ENCODE data around the gene HGFAC. TPM values are rescaled to one million over a fixed set of nuclear protein-coding genes. Genes with fewer than 3 reads are reported as not detected.

Gene HGFAC
- total RNA-seq, 2 experiments from 2014 or later = not detected

DNA sequence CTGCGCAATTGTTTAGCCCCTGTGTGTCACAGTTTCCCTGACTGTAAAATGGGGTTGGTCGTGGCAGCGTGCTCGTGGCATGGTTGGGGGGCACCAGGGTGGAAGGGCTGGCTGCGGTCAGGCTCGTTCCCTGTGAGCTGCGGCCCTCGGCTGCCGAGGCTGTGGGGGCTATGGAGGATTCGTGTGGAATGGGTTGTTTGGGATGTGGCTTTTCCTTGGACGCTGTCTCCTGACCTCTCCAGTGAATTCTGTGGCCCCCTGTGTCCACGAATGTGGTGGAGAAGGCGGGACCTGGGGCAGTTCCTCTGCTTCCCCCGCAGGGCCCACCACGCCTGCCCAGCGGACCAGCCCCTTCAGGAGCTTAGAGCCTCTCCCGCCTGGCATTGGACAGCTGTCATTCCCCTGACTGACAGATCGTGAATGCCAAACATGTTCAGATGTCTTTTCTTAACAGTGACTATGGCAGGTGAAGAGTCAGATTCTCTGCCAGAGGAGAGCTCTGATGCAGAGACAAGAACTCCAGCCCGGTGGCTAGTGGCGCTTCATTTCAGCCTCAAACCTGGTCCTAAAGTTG is 17.2 kb upstream of the HGFAC start:
- POLR2A ChIA-PET = no interaction called here
- DNase-seq = no peak
- H3K9me3 Mint-ChIP-seq = no peaks in the 10 kb centered on the region
- no peak overlapping the region for H3K27ac Mint-ChIP-seq
- no peaks in the 10 kb centered on the region for H3K4me1 Mint-ChIP-seq
- H3K36me3 Mint-ChIP-seq = no peaks in the 10 kb centered on the region
- no peak overlapping the region for H3K4me3 Mint-ChIP-seq
- ATAC-seq (ENCODE audit: low read depth) = no peak
- no peaks in the 10 kb centered on the region for H3K27me3 Mint-ChIP-seq

DNA sequence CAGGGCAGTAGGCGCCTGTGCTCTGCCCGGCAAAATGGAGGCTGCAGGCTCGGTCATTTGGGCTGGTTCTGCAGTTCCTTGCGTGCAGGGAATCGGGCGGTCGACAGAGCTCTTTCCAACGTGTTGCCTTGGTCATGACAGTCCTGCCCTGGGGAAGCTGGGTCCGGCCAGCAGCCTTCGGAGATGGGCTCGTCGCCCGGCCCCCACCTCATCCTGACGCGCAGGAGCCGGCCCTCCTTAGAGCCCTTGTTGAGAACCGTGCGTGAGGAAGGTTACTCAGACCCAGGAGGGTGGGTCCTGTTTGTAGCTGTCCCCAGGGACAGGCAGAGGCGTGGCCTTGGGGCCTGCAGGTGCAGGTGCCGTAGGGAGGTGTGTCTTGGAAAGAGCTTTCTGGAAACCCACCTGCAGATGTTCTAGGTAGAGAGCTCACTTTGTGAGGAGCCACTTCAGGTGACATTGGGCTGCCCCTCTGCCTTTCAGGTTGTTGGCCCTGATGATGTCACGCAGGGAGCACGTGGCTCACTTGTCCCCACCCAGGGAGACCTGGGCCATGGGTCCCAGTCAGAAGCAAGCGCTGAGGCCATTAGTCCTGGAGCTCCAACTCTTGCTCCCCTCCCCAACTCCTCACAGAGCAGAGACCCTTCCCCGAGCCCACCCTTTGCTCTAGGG is 15.2 kb upstream of the HGFAC start:
- H3K36me3 Mint-ChIP-seq = no peaks in the 10 kb centered on the region
- H3K4me1 Mint-ChIP-seq = no peaks in the 10 kb centered on the region
- H3K9me3 Mint-ChIP-seq = no peaks in the 10 kb centered on the region
- no peaks in the 10 kb centered on the region for H3K27me3 Mint-ChIP-seq
- ATAC-seq (ENCODE audit: low read depth) = no peak
- H3K4me3 Mint-ChIP-seq = no peak overlapping the region
- no peak for DNase-seq
- no peak overlapping the region for H3K27ac Mint-ChIP-seq
- POLR2A ChIA-PET = no interaction called here

DNA sequence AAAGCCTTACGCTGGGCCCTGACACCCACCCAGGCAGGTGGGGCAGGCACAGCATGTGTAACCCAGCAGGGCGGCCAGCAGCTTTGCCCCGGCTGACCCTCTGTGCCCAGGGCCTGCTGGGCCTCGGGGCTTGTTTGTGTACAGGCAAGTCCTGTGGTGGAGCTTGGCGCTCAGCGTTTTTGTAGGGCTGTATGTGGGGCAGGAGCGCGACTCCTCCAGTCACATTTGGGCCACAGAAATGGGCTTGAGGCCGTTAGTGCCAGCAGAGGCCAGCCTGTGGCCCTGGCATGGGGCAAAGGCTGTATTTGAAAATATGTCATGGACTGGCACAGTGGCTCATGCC is 14.7 kb upstream of the HGFAC start:
- H3K36me3 Mint-ChIP-seq = no peaks in the 10 kb centered on the region
- H3K9me3 Mint-ChIP-seq = no peaks in the 10 kb centered on the region
- no peaks in the 10 kb centered on the region for H3K4me1 Mint-ChIP-seq
- no peaks in the 10 kb centered on the region for H3K27me3 Mint-ChIP-seq
- H3K4me3 Mint-ChIP-seq = no peak overlapping the region
- DNase-seq (no peak), ATAC-seq (ENCODE audit: low read depth) (no peak)
- POLR2A ChIA-PET = no interaction called here
- H3K27ac Mint-ChIP-seq = no peak overlapping the region

DNA sequence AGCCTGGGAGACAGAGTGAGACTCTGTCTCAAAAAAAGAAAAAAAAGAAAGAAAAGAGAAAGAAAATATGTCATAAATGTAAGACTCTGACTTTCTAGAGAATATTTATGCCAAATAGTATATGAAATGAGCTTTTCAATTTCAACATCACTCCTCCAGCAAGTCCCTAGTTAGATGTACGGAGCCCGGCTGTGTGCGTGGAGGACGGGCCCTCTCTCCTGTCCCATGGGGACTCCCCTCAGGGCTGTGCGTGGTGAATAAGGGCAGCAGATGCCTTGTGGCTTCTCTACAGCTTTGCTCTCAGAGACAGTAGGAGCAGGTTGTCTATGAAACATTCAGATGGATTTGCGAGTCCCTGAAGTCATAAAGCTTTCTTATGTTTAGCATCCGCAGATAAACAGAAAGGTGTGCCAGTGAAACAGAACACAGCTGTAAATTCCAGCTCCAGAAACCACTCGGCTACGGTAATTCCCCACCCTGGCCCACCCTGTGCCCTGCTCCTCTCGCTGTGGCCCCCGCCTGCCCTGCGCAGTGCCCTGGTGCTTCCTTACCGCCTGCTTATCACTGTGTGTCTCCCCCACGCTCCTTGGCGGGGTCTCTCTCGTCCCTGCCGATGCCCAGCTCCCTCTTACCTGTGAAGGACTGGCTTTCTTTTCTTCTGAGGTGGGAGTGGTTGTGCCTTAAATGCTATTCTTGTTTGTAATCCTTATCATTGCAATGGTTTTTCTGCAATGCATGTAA is 13.9 kb upstream of the HGFAC start:
- ATAC-seq (ENCODE audit: low read depth) (no peak), DNase-seq (no peak)
- Mint-ChIP-seq H3K4me1 (no peaks in the 10 kb centered on the region), H3K4me3 (no peak overlapping the region), H3K36me3 (no peaks in the 10 kb centered on the region), H3K9me3 (no peaks in the 10 kb centered on the region), H3K27ac (no peak overlapping the region), H3K27me3 (no peaks in the 10 kb centered on the region)
- POLR2A ChIA-PET = interaction anchor here (0.9 kb wide), 1 partner anchor 9 kb away, joined by 3 read pairs; no protein-coding TSS in a partner anchor

DNA sequence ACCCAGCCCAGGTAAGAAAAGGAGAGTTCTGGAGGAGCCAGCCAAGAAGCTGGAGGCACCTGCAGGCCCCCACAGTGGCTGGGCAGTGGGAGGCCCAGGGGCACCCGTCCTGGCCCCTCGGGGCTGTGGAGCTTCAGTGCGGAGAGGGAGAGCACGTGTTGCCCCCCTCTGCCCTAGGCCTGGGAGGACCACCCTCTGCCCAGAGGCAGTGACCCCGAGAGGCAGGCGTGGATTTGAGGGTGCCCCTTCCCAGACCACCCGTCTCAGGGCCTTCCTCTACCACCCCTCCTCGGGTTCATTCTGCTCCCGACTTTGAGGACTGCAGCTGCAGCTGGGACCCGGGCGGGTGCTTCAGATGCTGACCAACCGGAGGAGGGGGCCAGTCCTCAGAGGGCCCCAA is 12.1 kb upstream of the HGFAC start:
- DNase-seq (no peak), ATAC-seq (ENCODE audit: low read depth) (no peak)
- Mint-ChIP-seq H3K4me3 (no peak overlapping the region), H3K27ac (no peak overlapping the region), H3K9me3 (no peaks in the 10 kb centered on the region), H3K4me1 (no peaks in the 10 kb centered on the region), H3K36me3 (no peaks in the 10 kb centered on the region), H3K27me3 (no peaks in the 10 kb centered on the region)
- POLR2A ChIA-PET = interaction anchor here (0.5 kb wide), 1 partner anchor 11 kb away, joined by 4 read pairs; no protein-coding TSS in a partner anchor

DNA sequence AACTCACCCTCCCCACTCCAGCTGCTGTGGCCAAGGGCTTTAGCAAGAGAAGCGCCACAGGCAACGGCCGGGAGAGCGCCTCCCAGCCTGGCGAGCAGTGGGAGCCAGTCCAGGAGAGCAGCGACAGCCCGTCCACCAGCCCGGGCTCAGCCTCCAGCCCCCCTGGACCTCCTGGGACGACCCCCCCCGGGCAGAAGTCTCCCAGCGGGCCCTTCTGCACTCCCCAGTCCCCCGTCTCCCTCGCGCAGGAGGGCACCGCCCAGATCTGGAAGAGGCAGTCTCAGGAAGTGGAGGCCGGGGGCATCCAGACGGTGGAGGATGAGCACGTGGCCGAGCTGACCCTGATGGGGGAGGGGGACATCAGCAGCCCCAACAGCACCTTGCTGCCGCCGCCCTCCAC is 11.2 kb upstream of the HGFAC start:
- no peak overlapping the region for H3K4me3 Mint-ChIP-seq
- no peaks in the 10 kb centered on the region for H3K27me3 Mint-ChIP-seq
- no peaks in the 10 kb centered on the region for H3K36me3 Mint-ChIP-seq
- H3K9me3 Mint-ChIP-seq = no peaks in the 10 kb centered on the region
- ATAC-seq (ENCODE audit: low read depth) (no peak), DNase-seq (no peak)
- H3K4me1 Mint-ChIP-seq = no peaks in the 10 kb centered on the region
- POLR2A ChIA-PET = no interaction called here
- no peak overlapping the region for H3K27ac Mint-ChIP-seq

DNA sequence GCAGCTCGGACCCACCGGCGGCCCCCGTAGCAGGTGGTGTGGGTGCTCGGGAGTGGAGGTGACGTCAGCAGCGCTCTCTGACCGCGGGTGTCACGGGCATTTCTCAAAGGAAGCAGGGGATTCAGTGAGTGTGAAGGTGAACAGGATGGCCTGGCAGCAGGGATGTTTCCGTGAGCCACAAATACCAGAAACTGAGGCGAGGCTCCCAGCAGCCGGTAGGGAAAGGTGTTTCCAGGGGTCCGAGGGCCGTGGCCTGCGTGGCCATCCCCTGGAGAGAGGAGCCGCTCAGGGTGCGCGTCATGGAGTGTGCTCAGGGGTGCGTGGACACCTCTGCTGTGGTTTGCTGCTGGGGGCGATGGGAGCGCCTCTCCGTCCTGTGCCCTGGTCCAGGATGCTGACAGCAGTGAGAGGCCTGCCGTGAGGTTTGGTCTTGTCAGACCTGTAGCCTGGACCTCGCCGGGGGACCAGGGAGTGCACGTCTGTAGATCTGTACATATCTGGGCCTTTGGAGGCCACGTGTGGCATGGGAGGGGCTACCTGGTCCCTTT is 10.2 kb upstream of the HGFAC start:
- H3K27ac Mint-ChIP-seq = no peak overlapping the region
- H3K4me3 Mint-ChIP-seq = no peak overlapping the region
- POLR2A ChIA-PET = no interaction called here

DNA sequence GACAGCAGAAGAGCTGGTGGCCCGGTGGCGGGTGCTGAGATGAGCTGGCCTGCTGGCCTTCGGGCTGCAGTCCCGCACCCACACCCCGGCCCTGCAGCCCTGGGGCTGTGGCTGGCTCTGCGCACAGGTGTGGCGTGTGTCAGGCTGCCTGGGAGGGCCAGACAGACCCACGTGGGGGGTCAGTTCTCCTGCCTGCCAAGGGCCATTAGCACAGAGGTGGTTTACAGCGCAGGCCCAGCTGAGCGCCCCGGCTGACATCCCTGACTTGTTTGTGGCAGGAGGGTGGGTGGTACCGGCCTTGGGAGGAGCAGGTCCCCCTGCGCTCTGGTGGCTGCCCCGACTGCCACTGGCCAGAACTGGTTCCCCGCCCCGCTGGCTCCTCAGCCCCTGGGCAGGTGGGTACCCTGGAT is 9.4 kb upstream of the HGFAC start:
- POLR2A ChIA-PET = no interaction called here
- H3K4me3 Mint-ChIP-seq = no peak overlapping the region
- H3K36me3 Mint-ChIP-seq = no peaks in the 10 kb centered on the region
- H3K4me1 Mint-ChIP-seq = no peaks in the 10 kb centered on the region
- H3K9me3 Mint-ChIP-seq = no peaks in the 10 kb centered on the region
- ATAC-seq (ENCODE audit: low read depth) = no peak
- no peaks in the 10 kb centered on the region for H3K27me3 Mint-ChIP-seq
- H3K27ac Mint-ChIP-seq = no peak overlapping the region
- DNase-seq = no peak

More for the DNA sequence above, 10.2 kb upstream of the HGFAC start:
- ATAC-seq (ENCODE audit: low read depth) (no peak), DNase-seq (no peak)
- Mint-ChIP-seq H3K9me3 (no peaks in the 10 kb centered on the region), H3K4me1 (no peaks in the 10 kb centered on the region), H3K27me3 (no peaks in the 10 kb centered on the region), H3K36me3 (no peaks in the 10 kb centered on the region)

DNA sequence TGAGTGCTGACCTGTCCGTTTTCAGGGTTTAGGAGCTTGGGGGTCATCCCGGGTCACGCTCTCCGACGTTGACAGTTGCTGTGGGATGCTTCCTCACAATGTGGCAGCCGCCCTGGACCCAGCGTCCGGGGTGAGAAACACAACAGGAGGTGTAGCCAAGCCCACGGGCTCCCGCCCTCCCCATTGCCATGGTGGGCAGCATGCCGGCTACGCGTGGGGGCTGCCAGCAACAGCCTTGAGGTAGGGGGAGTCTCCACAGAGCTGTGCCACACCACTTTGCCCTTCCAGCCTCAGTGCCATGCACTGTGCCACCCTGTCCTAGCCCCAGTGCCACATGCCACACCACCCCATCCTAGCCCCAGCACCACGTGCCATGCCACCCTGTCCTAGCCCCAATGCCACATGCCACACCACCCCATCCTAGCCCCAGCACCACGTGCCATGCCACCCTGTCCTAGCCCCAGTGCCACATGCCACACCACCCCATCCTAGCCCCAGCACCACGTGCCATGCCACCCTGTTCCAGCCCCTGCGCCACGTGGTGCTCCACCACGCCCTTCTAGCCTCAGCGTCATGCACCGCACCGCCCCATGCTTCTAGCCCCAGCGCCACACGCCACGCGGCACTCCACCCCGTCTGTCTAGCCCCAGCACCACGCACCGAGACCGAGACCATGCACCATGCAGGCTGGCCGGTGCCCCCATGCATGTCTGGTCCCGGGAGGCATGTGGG is 8.5 kb upstream of the HGFAC start:
- Mint-ChIP-seq H3K27me3 (no peaks in the 10 kb centered on the region), H3K4me1 (no peaks in the 10 kb centered on the region), H3K27ac (no peak overlapping the region), H3K4me3 (no peak overlapping the region), H3K9me3 (no peaks in the 10 kb centered on the region), H3K36me3 (no peaks in the 10 kb centered on the region)
- DNase-seq (no peak), ATAC-seq (ENCODE audit: low read depth) (no peak)
- POLR2A ChIA-PET = no interaction called here

DNA sequence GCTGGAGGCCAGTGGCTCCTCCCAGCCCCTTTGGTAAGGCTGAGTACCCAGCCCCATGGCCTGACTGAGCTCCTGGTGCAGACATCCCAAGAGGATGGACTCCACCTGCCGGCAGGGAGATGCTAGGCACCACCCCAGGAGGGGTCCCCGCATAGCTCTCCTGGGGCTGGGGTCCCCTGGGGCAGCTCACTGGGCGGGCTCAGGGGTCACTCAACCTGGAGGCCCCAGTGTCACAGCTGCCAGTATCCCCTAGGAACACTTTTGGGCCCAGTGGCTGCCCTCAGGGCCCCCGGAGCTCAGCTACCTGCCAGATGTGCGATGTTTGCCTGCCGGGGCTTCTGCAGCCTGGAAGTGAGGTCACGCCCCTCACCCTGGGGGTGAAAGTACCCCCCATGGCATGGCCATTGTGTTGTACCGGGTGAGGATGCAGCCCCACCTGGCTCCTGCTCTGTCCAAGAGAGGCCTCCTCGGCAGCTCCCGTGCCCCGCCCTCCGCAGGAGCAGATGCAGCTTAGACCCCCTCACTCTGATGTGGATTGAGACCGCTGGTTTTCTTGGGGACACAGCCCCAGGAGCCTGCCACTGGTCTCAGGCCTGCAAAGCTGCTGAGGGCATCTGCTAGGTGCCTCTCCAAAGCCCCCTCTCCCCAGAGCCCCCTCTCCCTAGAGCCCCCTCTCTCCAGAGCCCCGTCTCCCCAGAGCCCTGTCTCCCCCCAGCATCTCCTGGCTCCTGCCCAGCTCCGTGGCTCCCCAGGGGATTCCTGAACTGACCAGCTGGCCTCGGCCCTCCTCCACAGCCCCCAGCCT is 6.7 kb upstream of the HGFAC start:
- no peak for ATAC-seq (ENCODE audit: low read depth)
- Mint-ChIP-seq H3K4me1 (no peaks in the 10 kb centered on the region), H3K27ac (no peak overlapping the region), H3K4me3 (no peak overlapping the region), H3K9me3 (no peaks in the 10 kb centered on the region), H3K27me3 (no peaks in the 10 kb centered on the region), H3K36me3 (no peaks in the 10 kb centered on the region)
- POLR2A ChIA-PET = no interaction called here
- DNase-seq = no peak

DNA sequence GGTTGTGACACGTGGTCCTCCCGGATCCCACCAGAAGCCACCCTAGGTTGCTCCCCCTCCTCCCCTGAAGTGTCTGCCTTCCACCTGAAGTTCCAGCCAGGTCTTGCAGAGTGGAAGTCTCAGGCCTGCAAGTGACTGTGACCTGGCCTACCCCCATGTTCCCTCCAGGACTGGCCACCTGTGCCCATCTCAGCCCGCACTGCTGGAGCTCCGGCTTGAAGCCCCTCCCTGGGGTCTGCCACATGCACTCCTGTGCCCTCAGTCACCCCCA is 6.1 kb upstream of the HGFAC start:
- POLR2A ChIA-PET = no interaction called here
- no peak for DNase-seq

DNA sequence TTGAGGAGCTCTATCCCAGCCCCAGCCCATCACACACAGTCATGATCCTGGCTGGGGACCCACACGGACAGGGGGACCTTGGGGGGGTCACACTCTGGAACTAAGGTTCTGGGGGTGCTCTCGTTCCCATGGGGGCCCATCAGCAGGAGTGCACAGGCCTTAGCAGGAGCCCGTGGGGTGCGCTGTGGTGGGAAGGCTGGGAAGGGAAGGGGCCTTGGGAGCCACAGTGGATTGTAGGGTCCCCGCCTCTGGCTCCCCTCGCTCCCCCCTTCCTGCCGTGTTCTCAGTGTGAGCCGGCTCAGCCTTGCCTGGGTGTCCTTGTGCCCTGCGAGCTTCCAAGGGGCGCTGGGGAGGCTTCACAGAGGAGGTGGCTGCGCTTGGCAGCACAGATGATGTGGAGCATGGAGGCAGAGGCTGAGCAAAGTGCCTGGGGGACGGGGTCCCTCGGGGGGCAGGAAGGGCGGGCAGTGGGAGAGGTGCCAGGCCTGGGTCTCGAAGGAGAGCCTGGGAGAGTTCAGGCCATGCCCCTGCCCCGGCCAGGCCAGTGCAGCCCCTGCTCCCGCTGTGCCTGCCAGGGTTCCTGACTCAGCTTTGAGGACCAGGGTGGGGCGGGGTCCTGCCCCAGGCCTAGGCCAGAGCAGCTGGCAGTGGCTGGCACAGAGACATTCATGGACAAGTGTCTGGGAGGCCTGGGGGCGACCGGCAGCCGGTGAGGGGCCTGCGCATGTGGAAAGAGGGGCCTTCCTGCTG is 5.5 kb upstream of the HGFAC start:
- H3K27me3 Mint-ChIP-seq = no peaks in the 10 kb centered on the region
- no peaks in the 10 kb centered on the region for H3K36me3 Mint-ChIP-seq
- DNase-seq (no peak), ATAC-seq (ENCODE audit: low read depth) (no peak)
- POLR2A ChIA-PET = no interaction called here
- H3K4me3 Mint-ChIP-seq = no peak overlapping the region
- no peaks in the 10 kb centered on the region for H3K9me3 Mint-ChIP-seq
- H3K4me1 Mint-ChIP-seq = no peaks in the 10 kb centered on the region
- H3K27ac Mint-ChIP-seq = no peak overlapping the region

More for the DNA sequence above, 6.1 kb upstream of the HGFAC start:
- no peak for ATAC-seq (ENCODE audit: low read depth)
- Mint-ChIP-seq H3K4me3 (no peak overlapping the region), H3K27me3 (no peaks in the 10 kb centered on the region), H3K9me3 (no peaks in the 10 kb centered on the region), H3K4me1 (no peaks in the 10 kb centered on the region), H3K36me3 (no peaks in the 10 kb centered on the region), H3K27ac (no peak overlapping the region)
